SK-N-SH (cell line): ENCODE data around the gene RAPGEF6.

Experiments
- CHD2 ChIP-seq: fragments of 150-350 bp; IDR thresholded peaks from 2 replicates; pipeline ENCODE4 v1.6.1; 2018; ENCODE audit warnings: low read length; ENCODE audit not compliant: partially characterized antibody
- CTCF ChIP-seq: fragments of 200-600 bp; sonication (generic); IDR thresholded peaks from 2 replicates; pipeline ENCODE4 v1.6.1; 2017; ENCODE audit warnings: antibody characterized with exemption, mild to moderate bottlenecking, moderate library complexity
- EP300 ChIP-seq, 2 experiments: IDR thresholded peaks; 2 replicates each; pipeline versions ENCODE4 v1.4.0 to v1.6.1; 2012; ENCODE audit warnings: borderline replicate concordance in 1 of 2, low read depth in 1 of 2, low read length in 1 of 2
- GATA2 ChIP-seq: sonication (generic); formaldehyde crosslinking; IDR thresholded peaks from 2 replicates; pipeline ENCODE4 v1.5.0; 2020; ENCODE audit warnings: mild to moderate bottlenecking, missing genetic modification reagents
- JUND ChIP-seq: IDR thresholded peaks from 2 replicates; pipeline ENCODE4 v1.4.0; 2012
- MEF2A ChIP-seq: IDR thresholded peaks from 2 replicates; pipeline ENCODE4 v1.4.0; 2012; ENCODE audit warnings: low read depth, borderline replicate concordance
- NFIC ChIP-seq: IDR thresholded peaks from 2 replicates; pipeline ENCODE4 v1.4.0; 2012; ENCODE audit warnings: borderline replicate concordance
- PBX3 ChIP-seq: IDR thresholded peaks from 2 replicates; pipeline ENCODE4; 2012
- RXRA ChIP-seq: IDR thresholded peaks from 2 replicates; pipeline ENCODE4 v1.4.0; 2012; ENCODE audit warnings: low read depth, mild to moderate bottlenecking, borderline replicate concordance
- SMC3 ChIP-seq: IDR thresholded peaks from 2 replicates; pipeline ENCODE4 v1.6.1; 2012; ENCODE audit warnings: low read depth, low read length, improper control_type of control experiment
- YY1 ChIP-seq: IDR thresholded peaks from 2 replicates; pipeline ENCODE4 v1.4.0; 2012; ENCODE audit warnings: low read depth, mild to moderate bottlenecking

GRCh38 chr5:131377346-131377745 is 257.7 kb downstream of the RAPGEF6 start:
- TF ChIP-seq CHD2 (no peak), PBX3 (no peak), YY1 (no peak), CTCF (no peak), RXRA (no peak), JUND (no peak), MEF2A (no peak), EP300 (IDR thresholded peaks at IDR 0.05; ENCODE audit: borderline replicate concordance in 1 of 2, low read depth in 1 of 2, low read length in 1 of 2) (no peak), SMC3 (no peak), GATA2 (CRISPR knock-in tag) (no peak), NFIC (no peak)
